ENCODE data around the gene ADAMTSL2. TPM values are rescaled to one million over a fixed set of nuclear protein-coding genes. Genes with fewer than 3 reads are reported as not detected.

ADAMTSL2 gene
- total RNA-seq, 1 donor from 2014 or later = 2.0 TPM

DNA sequence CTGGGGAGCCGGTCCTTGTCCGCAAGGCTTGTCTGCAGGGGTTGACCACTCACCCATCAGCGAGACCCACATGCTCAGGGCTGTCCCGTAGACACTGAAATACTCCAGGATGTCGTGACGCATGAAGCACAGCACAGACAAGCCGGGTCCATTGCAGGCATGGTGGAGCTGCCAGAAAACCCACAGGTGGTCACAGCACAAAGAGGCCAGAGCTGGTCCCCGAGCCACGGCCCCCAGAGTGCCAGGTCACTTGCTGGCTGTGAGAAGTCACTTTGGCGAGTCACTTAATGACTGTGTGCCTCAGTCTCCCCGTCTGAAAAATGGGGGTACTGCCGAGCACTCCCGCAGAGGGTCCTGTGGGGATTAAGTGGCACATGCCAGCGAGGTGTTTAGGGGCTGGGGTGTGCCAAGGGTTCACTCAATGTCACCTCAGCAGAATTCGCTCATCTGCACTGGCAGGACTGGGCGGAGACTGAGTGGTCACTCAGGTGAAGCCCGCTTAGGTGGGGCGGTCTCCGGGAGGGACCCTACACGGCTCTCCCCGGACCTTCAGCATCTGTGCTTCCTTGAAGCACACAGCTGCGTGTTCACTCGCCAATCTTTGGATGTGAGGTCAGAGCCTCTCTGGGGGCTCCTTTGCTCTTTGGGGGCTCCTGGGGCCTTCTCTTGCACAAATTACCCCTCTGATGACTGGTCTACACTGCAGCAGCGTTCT lies 14.2 kb upstream of the ADAMTSL2 start:
- no peak for DNase-seq (ENCODE audit: extremely low spot score in 2 of 2)
- TF ChIP-seq CTCF (IDR thresholded peaks at IDR 0.05) = no peak
- no peak for TF ChIP-seq POLR2AphosphoS5 (IDR thresholded peaks at IDR 0.05; ENCODE audit: insufficient read depth in 1 of 2, low read depth in 1 of 2)
- no peak for TF ChIP-seq POLR2A (IDR thresholded peaks at IDR 0.05)
- Histone ChIP-seq H3K27ac (no peak overlapping the region), H3K4me1 (no peaks in the 10 kb centered on the region), H3K4me3 (no peak overlapping the region), H3K27me3 (no peaks in the 10 kb centered on the region), H3K9me3 (no peaks in the 10 kb centered on the region), H3K36me3 (no peaks in the 10 kb centered on the region)
- intact Hi-C loops (cut with DNase I) = no loop called here

GRCh38 chr9:133521122-133522072 lies 13.1 kb upstream of the ADAMTSL2 start:
- H3K27me3 ChIP-seq = no peaks in the 10 kb centered on the region

GRCh38 chr9:133522073-133522910 lies 12.2 kb upstream of the ADAMTSL2 start:
- no peak for DNase-seq (ENCODE audit: extremely low spot score in 2 of 2)
- intact Hi-C loops (cut with DNase I) = no loop called here
- Histone ChIP-seq H3K4me3 (no peak overlapping the region), H3K9me3 (no peaks in the 10 kb centered on the region), H3K27me3 (no peaks in the 10 kb centered on the region), H3K36me3 (no peaks in the 10 kb centered on the region), H3K27ac (no peak overlapping the region), H3K4me1 (peaks cover 11% of the 10 kb centered on the region)
- no peak for TF ChIP-seq CTCF (IDR thresholded peaks at IDR 0.05)
- TF ChIP-seq POLR2A (IDR thresholded peaks at IDR 0.05) = no peak
- TF ChIP-seq POLR2AphosphoS5 (IDR thresholded peaks at IDR 0.05; ENCODE audit: insufficient read depth in 1 of 2, low read depth in 1 of 2) = no peak

More at GRCh38 chr9:133521122-133522072, 13.1 kb upstream of the ADAMTSL2 start:
- H3K9me3 ChIP-seq = no peaks in the 10 kb centered on the region
- intact Hi-C loops (cut with DNase I) = no loop called here
- TF ChIP-seq POLR2AphosphoS5 (IDR thresholded peaks at IDR 0.05; ENCODE audit: insufficient read depth in 1 of 2, low read depth in 1 of 2) = no peak
- TF ChIP-seq POLR2A (IDR thresholded peaks at IDR 0.05) = no peak
- TF ChIP-seq CTCF (IDR thresholded peaks at IDR 0.05) = no peak
- no peaks in the 10 kb centered on the region for H3K36me3 ChIP-seq
- H3K27ac ChIP-seq = no peak overlapping the region
- H3K4me1 ChIP-seq = peaks cover 2% of the 10 kb centered on the region
- H3K4me3 ChIP-seq = no peak overlapping the region
- no peak for DNase-seq (ENCODE audit: extremely low spot score in 2 of 2)

DNA sequence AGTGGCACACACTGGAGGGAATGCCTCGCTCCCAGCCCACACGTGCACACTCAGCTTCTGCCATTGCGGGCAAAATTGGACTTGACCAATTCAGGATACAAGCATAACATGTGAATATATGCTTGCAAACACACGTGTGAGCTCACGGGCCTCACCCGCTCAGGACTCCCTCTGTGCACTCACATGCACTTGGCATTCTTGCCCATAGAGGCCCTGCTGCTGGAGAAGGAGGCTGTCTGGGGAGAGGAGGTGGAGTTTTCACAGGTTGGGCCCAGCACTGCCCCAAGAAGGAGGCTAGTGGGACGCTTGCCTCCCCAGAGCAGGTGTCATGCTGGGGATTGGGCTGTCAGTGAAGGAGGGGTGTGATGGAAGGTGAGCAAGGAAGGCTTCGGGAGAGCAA lies 11.4 kb upstream of the ADAMTSL2 start:
- Histone ChIP-seq H3K36me3 (no peaks in the 10 kb centered on the region), H3K4me3 (no peak overlapping the region), H3K27me3 (no peaks in the 10 kb centered on the region), H3K4me1 (peaks cover 19% of the 10 kb centered on the region), H3K27ac (no peak overlapping the region), H3K9me3 (no peaks in the 10 kb centered on the region)
- DNase-seq (ENCODE audit: extremely low spot score in 2 of 2) = no peak
- TF ChIP-seq POLR2AphosphoS5 (IDR thresholded peaks at IDR 0.05; ENCODE audit: insufficient read depth in 1 of 2, low read depth in 1 of 2) (no peak), POLR2A (IDR thresholded peaks at IDR 0.05) (no peak)
- intact Hi-C loops (cut with DNase I) = no loop called here

GRCh38 chr9:133524146-133524545 lies 10.4 kb upstream of the ADAMTSL2 start:
- H3K36me3 ChIP-seq = no peaks in the 10 kb centered on the region
- no peak for DNase-seq (ENCODE audit: extremely low spot score in 2 of 2)
- intact Hi-C loops (cut with DNase I) = no loop called here
- no peaks in the 10 kb centered on the region for H3K27me3 ChIP-seq
- peaks cover 24% of the 10 kb centered on the region for H3K4me1 ChIP-seq
- no peak overlapping the region for H3K27ac ChIP-seq
- no peak overlapping the region for H3K4me3 ChIP-seq
- H3K9me3 ChIP-seq = no peaks in the 10 kb centered on the region
- TF ChIP-seq POLR2A (IDR thresholded peaks at IDR 0.05) (no peak), CTCF (IDR thresholded peaks at IDR 0.05) (no peak), POLR2AphosphoS5 (IDR thresholded peaks at IDR 0.05; ENCODE audit: insufficient read depth in 1 of 2, low read depth in 1 of 2) (no peak)

Data from vagina (tissue), 2 donors.